ENCODE measurements around the gene COQ2.
"Not testable (repeated sequence)": the region's sequence is repeated elsewhere in the genome, so short reads cannot be mapped to it uniquely, and the experiment has no call there.

The COQ2 gene

DNA sequence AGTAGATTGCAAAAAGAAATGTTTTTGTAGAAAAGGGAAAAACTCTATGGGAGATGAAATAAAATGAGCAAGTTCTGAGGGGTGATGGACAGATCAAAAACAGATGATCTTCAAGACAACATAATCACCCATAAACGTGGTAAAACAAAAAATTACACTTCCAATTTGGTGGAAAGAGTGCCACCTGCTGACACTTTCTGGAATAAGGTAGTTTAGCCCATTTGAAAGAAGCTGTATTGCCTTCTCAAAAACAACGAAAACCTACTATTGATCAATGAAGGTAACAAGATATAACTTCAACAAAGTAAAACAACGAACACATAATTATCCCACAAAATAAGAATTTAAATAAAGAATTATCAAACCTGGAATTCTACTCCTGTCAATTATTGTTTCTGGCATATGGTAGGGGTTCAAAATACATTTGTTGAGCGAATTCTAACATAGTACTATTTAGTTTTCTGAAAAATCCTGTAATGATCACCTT, 2.5 kb downstream of the COQ2 start:
- no peak for DNase-seq

DNA sequence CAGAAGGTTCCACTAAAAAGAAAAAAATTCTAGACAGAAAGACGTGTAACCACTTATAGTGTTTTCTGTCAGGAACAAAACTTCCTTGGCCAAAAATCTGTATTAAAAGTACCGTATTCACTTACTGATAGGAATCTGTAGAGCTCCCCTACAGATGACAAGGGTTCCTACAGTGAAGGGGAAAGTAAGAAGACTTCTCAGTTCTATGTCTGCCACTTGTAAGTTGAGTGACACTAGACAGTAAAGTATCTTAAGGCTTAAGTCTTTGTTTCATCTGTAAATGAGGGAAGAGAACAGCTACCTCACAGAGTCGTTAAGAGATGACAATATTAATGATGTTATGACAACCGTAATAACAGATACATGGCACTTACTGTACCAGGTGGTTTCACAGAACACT, 3.3 kb downstream of the COQ2 start:
- no peak for DNase-seq

DNA sequence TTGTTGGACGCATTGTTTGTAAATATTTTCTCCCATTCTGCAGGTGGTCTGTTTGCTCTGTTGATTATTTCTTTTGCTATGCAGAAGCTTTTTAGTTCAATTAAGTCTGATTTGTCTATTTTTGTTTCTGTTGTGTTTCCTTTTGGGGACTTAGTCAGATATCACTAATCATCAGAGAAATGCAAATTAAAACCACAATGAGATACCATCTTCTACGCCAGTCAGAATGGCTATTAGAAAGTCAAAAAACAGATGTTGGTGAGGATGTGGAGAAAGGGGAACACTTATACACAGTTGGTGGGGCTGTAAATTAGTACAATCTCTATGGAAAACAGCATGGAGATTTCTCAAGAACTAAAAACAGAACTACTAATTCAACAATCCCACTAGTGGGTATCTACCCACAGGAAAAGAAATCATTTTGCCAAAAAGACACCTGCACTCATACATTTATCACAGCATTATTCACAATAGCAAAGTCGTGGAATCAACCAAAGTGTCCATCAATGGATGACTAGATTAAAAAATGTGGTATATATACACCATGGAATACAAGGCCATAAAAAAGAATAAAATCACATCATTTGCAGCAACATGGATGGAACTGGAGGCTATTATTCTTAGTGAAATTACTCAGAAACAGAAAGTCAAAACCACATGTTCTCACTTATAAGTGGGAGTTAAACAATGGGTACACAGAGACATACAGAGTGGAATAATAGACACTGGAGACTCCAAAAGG, 8.1 kb downstream of the COQ2 start:
- no peak for DNase-seq

DNA sequence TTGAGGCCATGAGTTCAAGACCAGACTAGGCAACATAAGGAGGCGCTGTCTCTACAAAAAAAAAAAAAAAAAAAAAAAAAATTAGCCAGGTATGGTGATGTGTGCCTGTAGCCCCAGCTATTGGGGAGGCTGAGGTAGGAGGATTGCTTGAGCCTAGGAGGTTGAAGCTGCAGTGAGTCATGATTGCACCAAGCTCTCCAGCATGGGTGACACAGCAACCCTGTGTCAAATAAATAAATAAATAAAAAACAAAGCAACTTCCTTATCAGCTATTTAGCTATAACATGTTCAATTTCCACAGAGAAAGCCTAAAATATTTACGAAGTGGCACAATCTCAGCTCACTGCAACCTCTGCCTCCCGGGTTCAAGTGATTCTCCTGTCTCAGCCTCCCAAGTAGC, 10.7 kb downstream of the COQ2 start:
- not testable (repeated sequence) for DNase-seq

DNA sequence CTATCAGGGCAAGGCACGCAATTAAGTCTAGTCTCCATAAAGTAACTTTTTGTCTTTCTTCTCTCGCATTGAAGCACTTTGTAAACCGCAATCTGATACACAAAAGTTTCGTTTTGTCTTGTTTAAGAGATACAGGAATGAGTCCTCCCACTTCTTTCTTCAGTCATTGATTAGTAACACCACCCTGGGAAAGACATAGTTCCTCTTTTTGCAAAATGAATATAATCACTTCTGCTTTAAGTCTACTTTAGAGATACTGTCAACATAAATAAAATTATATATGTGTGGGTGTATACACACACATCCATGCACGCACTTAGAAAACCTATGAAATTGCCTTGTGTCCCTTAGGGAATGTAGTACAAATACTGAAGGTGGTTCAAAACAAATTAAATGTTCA, 11.7 kb downstream of the COQ2 start:
- no peak for DNase-seq

DNA sequence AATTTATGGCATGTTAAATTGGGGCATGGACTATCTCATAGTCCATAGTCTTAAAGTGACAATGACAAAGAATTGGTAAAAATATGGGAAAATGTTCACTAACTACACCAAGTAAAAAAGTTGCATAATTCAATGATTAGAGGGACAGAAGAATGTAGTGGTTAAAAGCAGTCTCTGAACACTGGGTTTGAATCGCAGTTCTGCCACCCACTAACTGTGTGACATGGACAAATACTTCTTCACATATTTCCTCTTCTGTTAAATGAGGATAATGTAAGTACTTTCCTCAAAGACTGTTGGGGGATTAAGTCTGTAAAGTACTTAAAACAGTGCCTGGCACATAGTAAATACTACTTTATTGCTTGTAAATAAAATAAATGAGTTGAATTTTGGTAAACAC, 15.3 kb downstream of the COQ2 start:
- no peak for DNase-seq

DNA sequence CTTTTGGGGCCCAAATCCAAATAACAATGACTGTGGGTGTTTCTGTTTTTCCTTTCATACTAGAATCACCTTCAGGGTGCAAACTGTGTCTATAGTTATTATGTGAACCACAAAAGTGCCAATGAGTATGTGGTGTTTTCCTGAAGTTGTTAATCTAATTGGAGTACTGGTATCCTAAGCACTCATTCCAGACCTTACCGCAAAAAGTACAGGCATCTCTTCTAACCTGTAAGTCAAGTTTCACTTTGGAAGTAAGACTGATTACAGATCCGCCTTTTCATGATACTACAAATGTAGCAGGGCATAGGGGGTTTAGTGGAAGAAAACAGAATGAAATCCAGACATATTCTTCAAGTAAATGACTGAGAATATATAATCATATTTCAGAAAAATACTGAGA, 16.1 kb downstream of the COQ2 start:
- DNase-seq: no peak

DNA sequence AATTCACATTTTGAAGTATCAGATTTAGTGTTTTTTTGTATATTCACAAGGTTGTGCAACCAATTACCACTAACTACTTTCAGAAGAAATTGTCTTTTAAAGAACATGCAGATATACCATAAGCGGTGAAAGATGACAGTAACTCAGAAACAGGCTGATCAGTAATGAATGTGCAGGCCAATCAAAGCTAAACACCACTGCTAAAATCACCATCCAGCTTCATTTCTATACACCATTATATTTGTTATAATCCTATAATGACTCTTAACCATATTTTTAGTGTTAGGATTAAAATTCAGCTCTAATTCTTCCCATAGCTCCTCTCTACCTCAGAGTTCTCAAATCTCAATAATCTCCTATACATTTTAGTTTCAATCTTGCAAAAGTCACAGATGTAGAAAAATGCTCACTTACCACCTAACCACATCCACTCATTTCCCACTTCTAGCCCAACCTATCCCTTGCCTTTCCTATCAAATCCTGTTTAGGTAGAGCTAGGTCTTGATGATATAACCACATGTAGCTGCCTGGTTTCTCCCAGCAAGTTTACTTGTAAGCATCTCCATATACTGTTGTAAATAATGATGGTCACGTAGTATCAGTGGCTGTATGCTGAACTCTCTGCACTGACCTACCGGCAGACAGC, 16.6 kb downstream of the COQ2 start:
- DNase-seq: no peak

DNA sequence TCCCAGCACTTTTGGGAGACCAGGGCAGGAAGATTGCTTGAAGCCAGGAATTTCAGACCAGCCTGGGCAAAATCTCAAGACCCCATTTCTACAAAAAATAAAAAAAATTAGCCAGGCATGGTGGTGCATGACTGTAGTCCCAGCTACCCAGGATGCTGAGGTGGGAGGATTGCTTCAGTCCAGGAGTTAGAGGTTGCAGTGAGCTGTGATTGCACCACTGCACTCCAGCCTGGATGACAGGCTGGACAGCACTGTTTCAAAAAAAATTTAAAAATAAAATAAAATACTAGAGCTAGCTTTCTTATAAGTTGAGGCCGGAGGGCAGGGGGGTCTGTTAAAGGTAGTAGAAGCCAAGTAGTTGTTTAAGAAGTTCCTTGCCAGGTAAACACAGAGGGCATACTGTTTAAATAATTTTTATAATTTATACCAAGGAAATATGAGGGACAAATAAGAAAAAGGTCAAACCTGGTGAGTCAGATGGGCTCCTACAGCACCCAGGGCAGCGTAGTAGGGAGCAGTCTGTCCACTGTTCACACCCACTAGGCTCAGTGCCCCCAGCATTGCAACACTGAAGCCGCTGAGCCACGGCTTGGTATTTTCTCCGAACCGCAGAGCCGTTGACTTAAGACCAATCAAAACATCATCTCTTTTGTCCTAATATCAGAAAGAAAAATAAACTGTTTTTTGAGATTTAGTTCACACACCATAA, 17.3 kb downstream of the COQ2 start:
- DNase-seq: no peak

DNA sequence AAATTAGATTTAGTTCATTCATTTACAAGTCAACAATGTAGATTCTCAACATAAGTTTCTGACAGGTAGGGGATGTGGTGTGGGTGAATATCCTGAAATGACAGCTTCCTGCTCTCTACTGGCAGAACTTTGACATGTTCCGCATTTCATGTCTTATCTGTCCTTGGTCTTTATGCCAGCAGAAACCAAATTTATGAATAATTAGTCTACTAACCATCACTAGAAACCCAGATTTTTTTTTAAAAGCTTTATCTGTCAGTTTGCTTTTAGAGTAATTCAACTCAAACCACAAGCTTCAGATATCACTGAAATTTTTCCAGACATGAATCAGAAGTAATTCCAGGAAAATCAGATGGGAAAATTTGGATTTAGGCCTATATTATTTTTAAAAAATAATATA, 17.9 kb downstream of the COQ2 start:
- DNase-seq: no peak

DNA sequence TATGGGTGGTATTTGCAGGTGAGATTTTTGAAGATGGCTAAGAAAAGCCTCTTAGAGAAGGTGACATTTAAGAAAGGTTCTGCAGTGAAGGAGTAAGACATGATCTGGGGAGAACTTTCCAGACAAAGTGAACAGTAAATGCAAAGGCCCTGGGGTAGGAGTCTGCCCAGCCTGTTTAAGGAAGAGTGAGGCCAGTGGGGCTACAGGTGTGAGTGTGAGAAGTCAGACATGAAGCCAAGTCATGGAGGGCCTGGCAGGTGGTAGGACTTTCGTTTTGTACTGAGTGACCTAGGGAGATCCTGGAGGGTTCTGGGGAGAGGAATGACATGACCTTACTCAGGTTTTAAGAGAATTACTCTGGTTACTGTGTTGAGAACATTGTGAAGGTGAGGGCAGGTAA, 21.5 kb downstream of the COQ2 start:
- DNase-seq: no peak

DNA sequence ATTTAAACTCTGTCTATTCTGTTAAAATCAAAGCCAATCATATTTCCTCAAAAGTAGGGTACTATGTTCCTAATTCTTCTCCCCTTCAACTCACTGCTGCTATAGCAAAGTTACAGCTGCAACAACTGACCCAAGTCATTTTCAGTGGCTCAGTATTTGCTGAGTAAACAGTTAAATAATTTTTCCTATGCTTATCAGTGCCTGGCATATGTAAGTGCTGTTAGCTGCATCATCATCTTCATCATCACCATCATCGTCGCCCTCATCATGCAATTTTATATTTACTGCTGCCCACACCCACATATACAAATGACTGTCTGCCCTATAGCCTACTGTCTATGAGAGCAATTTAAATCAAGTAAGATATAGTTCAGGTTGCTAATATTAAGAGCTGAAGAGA, 21.9 kb downstream of the COQ2 start:
- no peak for DNase-seq

DNA sequence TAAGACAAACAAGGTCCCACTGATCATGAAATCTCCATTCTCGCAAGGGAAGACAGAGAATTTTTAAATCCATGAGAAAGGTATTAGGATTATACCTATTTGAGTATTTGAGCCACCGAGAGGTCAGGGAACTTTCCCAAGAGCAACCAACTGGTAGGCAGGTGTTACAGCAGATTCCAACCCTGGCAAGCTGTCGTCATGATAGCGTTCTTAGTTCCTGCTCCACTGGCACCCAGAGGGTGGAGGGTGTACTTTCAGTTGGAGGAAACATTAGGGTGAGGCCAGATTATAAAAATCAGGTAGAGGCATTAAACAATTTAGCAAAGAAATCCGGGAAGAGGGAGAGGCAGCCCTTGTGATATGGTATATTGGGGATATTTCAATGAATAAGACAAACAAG, 23.3 kb downstream of the COQ2 start:
- DNase-seq: no peak

DNA sequence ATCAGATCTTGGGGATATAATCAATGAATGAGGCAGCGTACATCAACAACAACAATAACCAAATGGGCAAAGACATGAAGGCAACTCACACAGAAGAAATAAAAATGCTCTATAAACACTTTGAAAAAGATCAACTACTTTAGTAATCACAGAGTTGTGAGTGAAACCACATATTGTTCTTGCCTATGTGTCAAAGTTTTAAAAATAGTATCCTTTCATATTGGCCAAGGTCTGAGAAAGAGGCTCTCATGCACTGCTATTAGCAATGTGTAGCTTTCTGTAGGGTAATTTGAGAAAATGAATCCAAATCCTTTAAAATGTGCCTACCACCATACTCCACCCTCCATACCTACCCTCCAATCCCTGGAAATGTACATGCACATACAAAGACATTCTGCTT, 25.0 kb downstream of the COQ2 start:
- no peak for DNase-seq

DNA sequence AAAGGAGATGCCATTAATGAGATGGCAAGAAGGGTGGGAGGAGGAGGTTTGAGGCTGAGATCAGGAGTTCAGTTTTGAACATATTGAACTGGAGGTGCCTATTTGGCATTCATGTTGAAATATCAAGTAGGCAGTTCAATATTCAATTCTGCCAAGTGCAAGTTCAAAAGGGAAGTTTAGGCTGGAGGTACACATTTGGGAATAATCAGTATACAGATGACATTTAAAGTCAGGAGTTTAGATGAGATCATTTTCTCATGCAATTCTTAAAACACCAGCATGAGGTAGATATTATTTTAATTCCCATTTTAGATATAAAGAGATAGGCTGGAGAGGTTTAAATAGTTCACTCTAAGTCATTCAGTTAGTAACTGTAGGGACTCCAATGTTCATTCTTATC, 26.1 kb downstream of the COQ2 start:
- no peak for DNase-seq

DNA sequence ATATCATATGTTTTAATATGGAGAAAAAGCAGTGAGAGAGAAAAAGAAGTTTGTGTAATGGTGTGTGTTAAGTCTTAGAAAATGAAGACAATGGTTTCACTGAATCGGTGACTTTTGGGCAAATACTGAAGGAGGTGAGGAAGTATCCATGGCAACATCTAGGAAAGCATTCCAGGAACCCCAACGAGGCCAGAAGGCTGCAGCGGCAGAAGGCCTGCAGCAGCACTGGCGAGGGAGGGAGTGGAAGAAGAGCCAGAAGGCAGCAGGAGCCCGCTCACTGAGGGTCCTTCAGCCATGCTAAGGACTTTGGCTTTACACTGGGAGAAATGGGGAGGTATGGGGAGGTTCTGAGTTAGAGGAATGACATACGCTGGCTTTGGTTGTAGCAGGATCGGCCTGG, 26.8 kb downstream of the COQ2 start:
- no peak for DNase-seq

DNA sequence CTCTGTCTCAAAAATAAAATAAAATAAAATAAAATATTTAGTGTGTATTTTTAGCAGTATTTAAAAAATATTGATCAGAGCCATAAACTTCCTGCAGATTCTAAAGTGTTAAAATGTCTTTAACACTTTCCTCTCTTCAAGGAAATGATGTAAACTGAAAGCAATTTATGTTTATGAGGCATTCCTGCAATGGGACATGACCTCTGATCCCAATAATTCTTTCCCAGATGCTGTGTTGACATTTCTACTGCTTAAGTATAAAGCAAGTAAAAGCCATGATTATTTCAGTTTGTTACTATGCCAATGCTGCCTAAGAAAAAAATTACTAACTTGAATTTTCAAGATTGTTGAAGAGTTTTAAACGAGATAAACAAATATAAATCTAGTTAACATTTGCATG, 29.0 kb downstream of the COQ2 start:
- no peak for DNase-seq

DNA sequence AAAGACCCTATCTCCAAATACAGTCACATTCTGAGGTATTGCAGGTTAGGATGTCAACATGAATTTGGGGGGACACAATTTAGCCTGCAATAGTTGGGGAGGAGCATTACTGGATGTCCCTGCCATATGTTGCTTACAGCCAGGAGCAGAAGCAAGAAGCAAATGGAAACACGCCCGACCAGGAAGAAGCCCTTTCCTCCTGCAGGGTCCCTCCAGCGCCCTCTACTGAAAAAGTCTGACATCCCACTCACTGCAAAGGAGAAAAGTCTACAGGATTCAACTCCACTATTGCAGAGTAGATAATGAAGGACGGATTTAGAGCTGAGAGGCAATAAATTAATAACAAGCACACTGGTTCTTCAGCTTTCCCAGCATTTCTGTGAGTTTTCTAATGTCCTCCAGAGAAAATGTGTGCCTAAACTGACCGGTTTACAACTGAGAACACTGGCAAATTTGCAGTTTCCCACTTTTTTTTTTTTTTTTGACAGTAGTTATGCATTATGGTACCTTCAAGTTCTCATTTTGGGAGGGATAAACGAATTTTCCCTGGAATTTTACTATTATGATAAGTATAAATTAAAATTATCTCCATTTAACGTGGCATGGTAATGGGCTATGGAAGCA, 31.7 kb downstream of the COQ2 start:
- peak; percentile 14 for DNase-seq

DNA sequence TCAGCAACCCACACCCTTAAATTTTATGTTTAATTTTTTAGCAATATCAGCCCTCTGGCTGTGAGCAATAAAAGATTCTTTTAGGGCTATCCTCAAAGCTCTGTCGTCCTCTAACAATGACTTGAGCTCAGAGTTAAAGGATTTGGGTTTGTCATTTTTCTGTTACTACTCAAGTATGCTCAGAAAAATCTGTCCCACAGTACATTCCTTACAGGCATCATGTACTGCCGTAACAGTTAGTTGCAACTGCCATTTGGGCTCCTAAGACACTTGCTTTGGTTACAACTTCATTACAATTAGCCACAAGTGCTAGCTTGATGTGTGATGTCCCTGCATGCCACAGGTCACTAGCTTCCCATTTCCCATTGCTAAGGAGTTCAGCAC, 33.2 kb downstream of the COQ2 start:
- no peak for DNase-seq

DNA sequence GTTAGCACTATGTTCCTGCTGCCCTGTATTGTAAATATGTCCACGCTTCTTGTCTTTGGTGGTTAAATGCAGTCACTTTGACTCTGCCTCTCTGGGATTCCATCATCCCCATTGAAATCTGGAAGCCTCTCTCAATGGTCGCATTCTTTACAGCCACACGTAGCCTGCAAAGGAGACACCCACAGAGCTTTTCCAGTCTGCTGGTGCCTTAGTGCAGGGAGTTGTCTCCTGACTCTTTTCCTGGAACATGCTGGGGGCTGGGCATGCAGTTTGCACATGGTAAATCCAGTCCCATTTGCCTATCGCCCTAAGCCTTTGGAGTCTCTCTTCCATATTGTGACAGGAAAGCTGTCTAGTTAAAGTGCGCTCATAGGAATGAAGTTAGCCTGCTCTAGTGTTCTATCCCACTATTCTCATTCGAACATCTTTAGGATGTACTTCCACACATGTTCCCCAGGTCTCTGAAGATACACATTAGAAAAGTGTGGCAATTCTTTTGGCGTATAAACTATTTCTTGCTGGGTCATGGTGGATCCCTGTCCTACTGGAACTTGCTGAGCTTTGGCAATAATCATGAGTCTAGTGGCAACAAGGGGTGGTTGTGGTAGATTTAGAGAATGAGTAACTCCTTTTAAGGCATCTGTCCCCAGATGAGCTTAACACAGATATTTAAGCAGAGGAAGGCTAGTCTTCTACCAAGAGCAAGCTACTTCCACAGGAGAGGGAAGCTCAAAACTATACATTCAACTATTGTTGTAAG, 33.7 kb downstream of the COQ2 start:
- DNase-seq: no peak

DNA sequence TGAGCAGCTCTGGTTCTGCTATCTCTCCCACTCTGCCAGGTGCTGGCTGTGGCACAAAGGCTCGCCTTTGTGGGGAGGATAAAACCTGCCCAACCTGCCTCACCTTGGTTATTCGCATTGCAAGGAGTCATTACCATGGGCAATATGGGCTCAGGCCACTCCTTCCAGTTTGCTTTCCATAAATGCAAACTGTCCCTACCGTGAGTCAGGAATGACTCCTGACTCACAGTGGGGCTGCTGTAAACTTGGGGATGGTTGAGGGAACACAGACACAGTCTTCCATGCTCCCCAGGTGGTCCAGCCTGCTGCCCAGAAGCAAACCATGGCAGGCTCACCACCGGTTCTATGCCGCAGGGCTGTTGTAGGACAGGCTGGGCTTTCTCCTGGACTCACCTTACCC, 36.1 kb downstream of the COQ2 start:
- DNase-seq: no peak

DNA sequence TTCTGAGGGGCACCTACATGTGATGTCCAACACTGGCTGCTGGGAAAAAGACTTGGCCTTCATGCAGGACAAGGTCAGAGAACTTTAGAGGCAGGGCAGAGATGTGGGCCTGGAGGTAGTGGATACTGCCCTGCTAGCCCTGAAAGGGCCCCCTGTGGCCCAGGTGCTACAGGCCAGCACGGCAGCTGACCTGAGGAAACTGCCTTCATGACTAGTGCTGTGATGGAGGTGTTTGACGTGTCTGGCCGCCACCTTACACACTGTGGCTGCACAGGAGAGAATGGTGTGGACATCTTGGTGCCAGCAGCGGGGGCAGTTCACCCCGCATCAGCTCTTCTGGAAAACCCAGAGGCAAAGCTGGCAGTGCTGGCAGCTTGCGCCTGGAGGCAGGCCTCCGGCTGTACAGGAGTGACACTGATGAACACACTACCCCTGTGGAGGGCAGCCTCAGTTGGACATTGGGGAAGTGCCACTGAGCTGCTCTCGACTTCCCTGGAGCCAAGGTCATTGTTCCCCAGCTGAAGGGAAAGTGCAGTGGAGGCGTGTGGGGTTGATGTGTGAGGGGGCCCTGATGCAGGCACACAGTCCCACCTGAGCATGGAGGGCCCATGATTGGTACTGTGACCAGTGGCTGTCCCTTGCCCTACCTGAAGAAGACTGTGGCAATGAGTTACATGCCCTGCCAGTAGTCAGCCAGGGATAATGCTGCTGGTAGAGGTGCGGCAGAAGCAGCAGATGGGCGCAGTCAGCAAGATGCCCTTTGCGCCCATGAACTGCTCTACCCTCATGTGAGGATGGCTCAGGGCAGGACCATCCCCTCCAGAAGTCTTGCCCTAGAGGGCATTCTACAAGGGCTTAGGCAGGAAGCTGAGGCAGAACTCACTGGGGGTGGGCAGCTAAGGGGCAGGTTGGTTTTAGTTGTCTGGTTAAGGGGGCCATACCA, 36.9 kb downstream of the COQ2 start:
- DNase-seq: no peak

All from NCI-H524 treated with DMSO at 0.1 percent for 48 hours (cell line).